ENCODE results near the gene CACNA2D4. TPM values are rescaled to one million over a fixed set of nuclear protein-coding genes. Genes with fewer than 3 reads are reported as not detected.

Gene CACNA2D4
- total RNA-seq, 1 donor from 2014 or later: 0.58 TPM

DNA sequence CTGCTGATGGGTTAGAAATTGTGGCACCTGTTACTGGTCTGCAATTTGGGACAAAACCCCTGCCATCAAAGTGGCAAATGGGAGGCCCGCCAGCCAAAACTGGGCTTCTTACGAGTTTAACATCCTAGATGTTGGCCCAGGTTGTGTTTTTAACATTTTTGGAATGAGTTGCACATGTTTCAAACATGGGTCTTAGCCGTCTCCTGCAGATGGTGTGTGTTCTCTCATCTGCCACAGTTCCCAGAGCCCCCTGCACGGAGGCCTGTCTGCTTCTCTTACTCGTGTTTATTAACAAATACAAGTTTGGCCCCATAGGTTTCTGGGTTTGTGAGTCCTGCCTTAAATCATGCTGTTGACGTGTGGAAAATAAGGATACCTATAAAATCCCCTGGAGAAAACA lies 46.5 kb downstream of the CACNA2D4 start:
- H3K4me3 ChIP-seq (ENCODE audit: low read depth, low read length): no peak overlapping the region
- no peak for DNase-seq (ENCODE audit: low read depth)
- peaks cover 6% of the 10 kb centered on the region for H3K27me3 ChIP-seq (ENCODE audit: control insufficient read depth, insufficient read depth, low read length)
- no peak for TF ChIP-seq CTCF (IDR thresholded peaks at IDR 0.05; ENCODE audit: insufficient read depth, low read length, poor library complexity, severe bottlenecking)
- no peaks in the 10 kb centered on the region for H3K36me3 ChIP-seq (ENCODE audit: control insufficient read depth, insufficient read depth, low read length)

DNA sequence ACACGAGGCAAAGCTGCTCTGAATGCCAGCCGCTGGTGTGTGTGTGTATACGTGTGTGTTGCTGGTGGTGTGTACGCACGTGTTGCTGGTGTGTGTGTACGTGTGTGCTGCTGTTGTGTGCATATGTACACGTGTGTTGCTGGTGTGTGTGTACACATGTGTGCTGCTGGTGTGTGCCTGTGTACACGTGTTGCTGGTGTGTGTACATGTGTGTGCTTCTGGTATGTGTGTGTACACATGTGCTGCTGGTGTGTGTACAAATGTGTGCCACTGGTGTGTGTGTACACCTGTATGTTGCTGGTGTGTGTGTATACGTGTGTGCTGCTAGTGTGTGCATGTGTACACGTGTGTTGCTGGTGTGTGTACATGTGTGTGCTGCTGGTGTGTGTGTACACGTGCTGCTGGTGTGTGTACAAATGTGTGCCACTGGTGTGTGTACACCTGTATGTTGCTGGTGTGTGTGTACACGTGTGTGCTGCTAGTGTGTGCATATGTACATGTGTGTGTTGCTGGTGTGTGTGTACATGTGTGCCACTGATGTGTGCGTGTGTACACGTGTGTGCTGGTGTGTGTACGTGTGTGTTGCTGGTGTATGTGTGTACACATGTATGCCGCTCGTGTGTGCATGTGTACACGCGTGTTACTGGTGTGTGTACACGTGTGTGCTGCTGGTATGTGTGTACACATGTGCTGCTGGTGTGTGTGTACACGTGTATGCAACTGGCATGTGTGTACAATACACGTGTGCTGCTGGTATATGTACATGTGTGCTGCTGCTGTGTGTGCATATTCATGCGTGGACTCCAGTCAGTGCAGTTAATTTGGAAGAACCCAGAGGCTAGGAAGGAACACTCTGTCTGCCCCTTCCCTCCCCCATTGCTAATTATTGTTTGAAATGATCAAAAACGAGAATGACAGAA lies 47.2 kb downstream of the CACNA2D4 start:
- H3K27me3 ChIP-seq (ENCODE audit: control insufficient read depth, insufficient read depth, low read length): peaks cover 6% of the 10 kb centered on the region
- H3K36me3 ChIP-seq (ENCODE audit: control insufficient read depth, insufficient read depth, low read length): no peaks in the 10 kb centered on the region
- no peak for DNase-seq (ENCODE audit: low read depth)
- no peak for TF ChIP-seq CTCF (IDR thresholded peaks at IDR 0.05; ENCODE audit: insufficient read depth, low read length, poor library complexity, severe bottlenecking)
- no peak overlapping the region for H3K4me3 ChIP-seq (ENCODE audit: low read depth, low read length)

DNA sequence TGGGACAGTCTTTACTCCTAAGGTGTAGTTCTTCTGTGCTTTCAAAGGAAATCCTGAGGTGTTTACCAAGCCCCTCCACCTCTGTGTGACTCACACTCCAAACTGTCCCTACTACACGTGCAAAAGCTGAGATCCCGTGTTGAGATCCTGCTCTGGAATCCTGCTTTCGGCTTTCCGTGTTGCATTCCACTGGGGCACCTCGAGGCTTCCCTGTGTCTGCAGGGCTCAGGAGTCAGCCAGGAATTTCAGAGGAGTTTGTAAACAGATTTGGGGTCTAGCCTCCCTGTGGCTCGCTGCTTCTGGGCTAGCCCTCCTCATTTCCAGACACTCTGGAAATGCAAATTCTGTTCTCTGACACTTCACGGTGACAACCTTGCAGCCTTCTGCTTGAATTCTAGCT lies 48.4 kb downstream of the CACNA2D4 start:
- Histone ChIP-seq H3K36me3 (ENCODE audit: control insufficient read depth, insufficient read depth, low read length) (no peaks in the 10 kb centered on the region), H3K4me3 (ENCODE audit: low read depth, low read length) (no peak overlapping the region), H3K27me3 (ENCODE audit: control insufficient read depth, insufficient read depth, low read length) (peaks cover 6% of the 10 kb centered on the region)
- DNase-seq (ENCODE audit: low read depth): no peak
- TF ChIP-seq CTCF (IDR thresholded peaks at IDR 0.05; ENCODE audit: insufficient read depth, low read length, poor library complexity, severe bottlenecking): no peak

GRCh38 chr12:1869145-1869544 lies 49.3 kb downstream of the CACNA2D4 start:
- DNase-seq (ENCODE audit: low read depth): no peak
- no peak for TF ChIP-seq CTCF (IDR thresholded peaks at IDR 0.05; ENCODE audit: insufficient read depth, low read length, poor library complexity, severe bottlenecking)
- peaks cover 10% of the 10 kb centered on the region for H3K27me3 ChIP-seq (ENCODE audit: control insufficient read depth, insufficient read depth, low read length)
- no peak overlapping the region for H3K4me3 ChIP-seq (ENCODE audit: low read depth, low read length)
- no peaks in the 10 kb centered on the region for H3K36me3 ChIP-seq (ENCODE audit: control insufficient read depth, insufficient read depth, low read length)

- H3K4me3 ChIP-seq (ENCODE audit: low read depth, low read length): no peak overlapping the region
- peaks cover 8% of the 10 kb centered on the region for H3K27me3 ChIP-seq (ENCODE audit: control insufficient read depth, insufficient read depth, low read length)
- DNase-seq (ENCODE audit: low read depth): no peak
- no peak for TF ChIP-seq CTCF (IDR thresholded peaks at IDR 0.05; ENCODE audit: insufficient read depth, low read length, poor library complexity, severe bottlenecking)
- H3K36me3 ChIP-seq (ENCODE audit: control insufficient read depth, insufficient read depth, low read length): no peaks in the 10 kb centered on the region
These were observed 53.1 kb downstream of the CACNA2D4 start for GRCh38 chr12:1865284-1865866.
